GM19239 (cell line): ENCODE results near the gene CELF4.

Source experiments
- DNase-seq: peaks from one replicate; pipeline ENCODE4 v3.0.0; 2011; ENCODE audit warnings: low spot score; ENCODE audit not compliant: insufficient read length
- FAIRE-seq: peaks from 2 replicates; lab custom pipeline; 2011; peaks lifted over from hg19 to GRCh38; lab: Jason Lieb, UNC

CELF4 gene

DNA sequence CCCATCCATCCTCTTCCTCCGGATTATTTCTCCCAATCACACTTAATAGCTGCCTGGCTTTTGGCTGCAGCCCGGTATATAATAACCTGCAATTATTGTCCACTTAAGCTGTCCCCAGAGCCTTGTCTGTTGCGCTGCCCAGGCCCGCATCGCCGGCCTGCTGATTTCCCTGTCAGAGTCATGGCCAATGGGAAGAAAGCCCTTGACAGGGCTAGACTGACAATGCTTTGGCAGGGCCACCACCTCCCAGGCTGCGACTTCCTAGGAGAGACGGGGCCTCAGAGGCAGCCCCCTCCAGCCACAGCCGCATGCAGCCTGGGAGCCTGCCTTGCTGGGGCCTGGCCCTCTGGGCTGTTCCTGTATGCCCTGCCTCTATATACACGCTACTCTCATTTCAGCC is 10.0 kb upstream of the CELF4 start:
- FAIRE-seq (no peak), DNase-seq (no peak)

DNA sequence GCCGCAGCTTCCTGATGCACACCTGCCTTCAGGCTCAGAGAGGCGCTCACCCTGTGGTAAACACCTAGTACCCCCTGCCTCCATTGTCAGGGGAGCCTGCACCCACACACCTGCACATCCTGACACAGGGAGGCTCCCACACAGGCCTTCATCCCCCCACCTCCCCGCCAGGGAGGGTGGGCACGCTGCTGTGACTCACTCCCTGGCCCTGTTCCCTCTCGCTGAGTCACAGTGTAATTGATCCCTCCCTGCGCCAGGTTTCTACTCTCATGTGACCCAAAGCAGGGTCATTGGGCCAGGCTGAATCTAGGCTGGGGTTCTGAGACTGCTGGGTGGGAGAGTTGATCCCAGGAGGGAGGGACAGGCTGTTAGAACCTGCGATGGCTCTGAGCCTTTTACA is 8.5 kb upstream of the CELF4 start:
- no peak for DNase-seq
- FAIRE-seq = no peak

DNA sequence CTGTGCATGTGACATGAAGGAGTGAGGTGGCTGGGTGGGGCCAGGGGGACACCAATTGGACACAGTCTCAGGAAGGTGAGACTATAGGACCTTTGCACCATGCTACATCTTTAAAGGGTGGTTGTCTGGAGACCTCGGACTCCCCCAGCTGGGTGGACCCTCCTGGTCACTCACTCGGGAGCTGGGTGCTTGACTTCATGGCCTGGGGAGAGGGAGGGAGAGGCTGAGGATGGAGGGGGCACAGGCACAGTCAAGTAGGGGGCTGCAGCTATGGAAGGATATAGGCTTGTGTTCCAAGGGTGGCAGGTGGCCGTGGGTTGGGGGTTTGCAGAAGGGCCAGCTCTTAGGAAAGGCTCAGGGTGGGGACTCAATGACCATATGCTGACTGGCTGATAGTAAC is 7.1 kb upstream of the CELF4 start:
- no peak for DNase-seq
- FAIRE-seq = no peak

DNA sequence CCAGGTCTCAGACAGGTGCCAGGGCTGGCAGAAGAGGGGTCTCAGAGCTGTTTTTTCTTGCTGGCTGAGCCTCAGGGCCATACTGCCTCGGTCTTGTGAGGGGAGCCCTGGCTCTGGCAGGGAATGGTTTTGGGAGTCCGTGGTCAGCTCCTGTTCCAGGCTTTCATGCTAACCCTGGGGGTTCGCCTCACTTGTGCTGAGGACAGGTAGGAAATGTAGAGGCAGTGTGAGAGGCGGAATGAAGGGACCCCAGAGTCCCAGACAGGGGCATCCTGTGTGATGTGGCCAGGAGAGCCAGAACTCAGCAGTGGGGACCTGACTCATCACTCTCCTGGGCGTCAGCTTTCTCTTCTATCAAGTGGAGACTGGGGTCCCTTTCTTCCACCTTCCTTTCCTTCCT is 5.7 kb upstream of the CELF4 start:
- DNase-seq = no peak
- FAIRE-seq = no peak

DNA sequence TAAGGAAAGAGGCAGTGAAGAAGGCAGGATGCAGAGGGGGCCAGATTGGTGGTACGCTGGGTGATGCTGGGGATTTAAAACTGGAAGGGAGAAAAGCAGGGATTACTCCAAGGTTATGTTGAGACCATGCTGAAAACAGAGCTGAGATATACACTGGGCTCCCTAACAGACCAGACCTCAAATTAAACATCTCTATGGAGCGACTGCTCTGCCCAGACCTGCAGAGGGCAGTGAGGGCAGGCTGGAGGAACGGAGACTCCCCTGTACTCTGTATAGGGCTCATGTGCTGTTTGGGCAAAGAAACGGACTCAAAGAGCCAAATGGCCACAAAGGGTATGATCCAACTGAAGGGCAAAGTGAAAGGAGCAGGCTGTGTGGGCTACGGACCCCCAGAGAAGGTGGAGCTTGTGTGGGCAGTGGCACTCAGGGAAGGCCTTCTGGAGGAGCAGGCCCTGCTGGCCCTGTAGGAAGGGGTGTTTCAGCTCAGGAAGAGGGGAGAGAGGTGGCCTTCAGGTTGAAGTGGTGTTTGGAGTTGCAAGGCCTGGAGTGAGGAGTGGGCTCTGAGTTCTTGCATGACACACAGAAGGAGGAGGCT is 4.8 kb upstream of the CELF4 start:
- no peak for DNase-seq
- FAIRE-seq = no peak

DNA sequence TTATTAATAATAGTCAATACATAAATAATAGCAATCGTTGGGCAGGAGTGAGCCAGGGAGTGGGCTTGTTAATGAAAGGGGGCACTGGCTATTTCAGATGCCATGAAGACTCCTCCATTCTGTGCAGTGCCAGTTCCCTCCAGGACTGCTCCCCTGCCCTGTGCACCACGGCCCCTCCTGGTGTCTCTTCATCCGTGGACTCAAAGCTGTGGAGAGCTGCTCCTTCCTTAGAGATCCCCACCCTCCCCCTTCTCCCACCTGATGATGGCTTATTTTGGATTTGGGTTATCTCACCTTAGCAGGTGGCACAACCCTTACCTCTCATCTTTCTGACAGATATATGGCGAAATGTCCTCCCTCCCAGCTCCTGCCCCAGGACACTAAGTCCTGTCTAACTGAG is 3.1 kb upstream of the CELF4 start:
- no peak for DNase-seq
- FAIRE-seq = no peak

DNA sequence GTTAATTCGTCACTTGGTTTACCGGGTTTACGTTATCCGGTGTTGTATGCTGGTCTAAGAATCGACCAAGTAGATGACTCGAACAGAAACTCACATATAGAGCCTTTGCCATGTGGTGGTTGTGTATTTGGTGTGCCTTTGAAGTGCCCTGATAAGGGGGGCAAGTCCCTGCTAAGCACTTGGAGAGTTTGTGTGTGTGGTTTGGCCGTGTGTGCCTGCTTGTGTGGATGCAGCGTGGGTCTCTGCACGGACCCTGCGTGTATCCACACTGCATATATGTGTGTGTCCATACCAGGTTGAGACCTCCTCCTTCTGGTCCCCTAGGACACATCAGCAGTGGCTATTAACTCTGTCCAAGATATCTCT is 2.4 kb upstream of the CELF4 start:
- DNase-seq (no peak), FAIRE-seq (no peak)

DNA sequence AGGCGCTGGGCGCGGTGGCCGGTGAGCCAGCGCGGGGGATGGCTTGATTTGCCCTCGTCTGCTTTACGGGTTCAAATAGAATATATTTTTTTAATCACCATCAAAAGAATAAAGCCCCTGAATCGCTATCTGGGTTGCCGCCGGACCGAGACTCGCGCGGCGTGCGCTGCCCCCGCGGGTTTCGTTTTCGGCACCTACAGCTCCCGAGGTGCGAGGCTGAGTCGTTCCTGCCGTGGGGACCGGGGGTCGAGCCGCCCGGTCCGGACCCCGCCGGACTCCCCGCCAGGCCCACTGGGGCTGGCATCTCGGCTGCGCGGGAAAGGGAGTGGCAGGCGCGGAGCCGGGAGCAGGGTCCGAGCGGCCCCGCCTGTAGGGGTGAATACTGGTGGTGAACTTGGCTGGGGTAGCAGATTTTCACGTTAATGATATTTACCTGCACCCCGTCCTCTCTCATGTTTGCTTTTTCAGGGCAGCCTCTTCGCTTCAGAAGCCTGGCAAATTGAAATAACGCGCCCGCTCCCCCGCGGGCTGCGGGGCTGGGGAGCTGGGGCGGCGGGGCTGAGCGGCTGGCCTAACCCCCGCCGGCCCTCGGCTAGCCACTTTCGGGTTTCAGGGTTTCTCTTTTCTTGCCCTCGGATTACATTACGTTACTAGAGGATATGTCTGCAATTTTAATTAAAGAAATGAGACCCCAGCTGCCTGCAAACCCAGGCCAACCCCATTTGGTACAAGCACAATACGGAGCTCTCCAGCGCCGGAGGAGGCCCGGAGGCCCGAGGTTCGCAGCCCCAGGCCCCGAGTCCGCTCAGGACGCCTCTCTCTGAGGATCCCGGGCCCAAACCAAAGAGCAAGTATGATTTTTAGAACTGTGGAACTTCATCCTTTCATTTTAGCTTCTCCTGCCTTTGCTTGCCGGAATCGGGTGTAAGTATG is 1.7 kb upstream of the CELF4 start:
- no peak for FAIRE-seq
- no peak for DNase-seq

DNA sequence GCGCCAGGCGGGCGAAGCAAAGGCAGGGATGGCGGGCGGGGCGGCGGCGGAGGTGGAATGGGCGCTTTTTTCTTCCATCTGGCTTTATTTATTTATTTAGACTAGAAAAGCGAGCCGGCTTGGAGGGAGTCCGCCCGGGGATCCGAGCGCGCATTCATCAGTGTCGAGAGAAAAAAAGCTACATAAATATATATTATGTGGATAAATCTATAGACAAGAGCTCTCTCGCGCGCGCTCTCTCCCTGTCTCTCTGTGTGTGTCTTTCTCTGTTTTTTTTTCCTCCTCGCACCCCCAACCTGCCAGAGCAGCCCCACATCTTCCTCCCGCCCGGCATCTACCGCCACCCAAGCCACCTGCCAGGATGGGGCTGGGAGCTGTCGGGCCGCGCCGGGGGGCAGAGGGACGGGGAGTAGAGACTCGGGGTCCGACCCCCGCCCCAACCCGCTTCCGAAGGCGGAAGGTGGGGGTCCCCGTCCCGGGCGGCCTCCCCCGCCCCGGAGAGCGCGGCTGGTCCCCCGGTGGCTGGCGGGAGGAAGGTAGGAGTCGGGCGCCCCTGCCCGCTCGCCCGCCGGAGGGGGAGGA is 972 bp upstream of the CELF4 start:
- DNase-seq (no peak), FAIRE-seq (no peak)

DNA sequence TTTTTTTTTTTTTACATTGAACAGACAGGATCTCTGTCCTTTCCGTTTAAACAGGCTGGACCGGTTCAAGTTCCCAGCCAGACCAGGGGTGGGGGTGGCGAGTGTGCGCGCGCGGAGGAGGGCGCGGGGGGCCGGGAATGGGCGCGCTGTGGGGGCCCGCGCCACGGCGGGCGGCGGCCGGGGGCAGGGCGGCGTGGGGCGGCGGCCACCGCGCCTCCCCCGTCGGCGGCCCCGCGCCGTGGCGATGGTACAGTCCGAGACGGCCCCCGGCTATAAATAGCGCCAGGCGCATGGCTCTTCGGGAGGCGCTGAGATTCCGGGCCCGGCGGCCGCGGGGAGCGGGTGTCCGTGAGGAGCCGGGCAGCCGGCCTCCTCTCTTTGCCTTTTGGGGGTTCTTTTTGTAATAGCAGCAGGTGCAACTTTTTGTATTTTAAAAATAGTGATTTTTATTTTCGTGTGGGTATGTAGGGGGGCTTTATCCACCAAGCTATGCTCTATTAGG is 430 bp upstream of the CELF4 start:
- DNase-seq (no peak), FAIRE-seq (no peak)

DNA sequence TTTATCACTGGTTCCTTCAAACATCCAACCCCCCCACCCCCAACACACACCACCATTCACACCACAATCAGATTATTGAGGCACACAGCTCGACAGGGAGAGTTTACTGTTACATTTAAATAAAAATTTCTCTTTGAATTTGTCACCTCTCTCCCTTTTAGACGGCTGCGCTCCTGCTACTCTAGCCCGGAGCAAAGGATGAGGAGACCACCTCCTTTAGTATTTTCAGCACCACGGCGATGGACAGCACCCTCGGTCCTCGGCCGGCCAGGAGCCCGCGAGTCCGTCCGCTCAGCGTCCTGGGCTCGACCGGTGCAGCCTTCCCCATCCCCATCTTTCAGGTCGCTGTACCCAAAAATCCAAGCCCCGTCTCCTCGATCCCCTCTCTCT is 892 bp downstream of the CELF4 start:
- DNase-seq (no peak), FAIRE-seq (no peak)

DNA sequence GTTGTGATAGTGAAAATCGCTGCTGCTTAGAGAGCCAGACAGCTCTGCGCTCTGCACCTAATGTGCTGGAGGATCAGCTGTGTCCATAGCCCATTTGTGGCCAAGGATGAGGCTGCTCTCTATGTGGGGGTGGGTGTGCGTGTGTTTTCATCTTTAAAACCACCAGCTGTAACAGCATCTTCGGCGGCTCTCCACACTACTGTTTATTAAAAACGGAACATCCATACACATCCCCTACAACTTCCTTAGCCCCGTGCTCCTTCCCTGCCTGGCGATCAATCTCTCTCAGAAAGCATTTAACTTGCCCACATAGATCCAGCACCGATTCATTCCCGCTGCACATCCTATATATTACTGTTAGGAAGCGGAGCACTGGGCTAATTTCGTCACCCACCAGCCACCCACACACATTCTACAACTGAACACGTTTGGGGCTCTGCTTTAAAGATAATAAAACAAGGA is 1.6 kb downstream of the CELF4 start:
- no peak for FAIRE-seq
- no peak for DNase-seq

DNA sequence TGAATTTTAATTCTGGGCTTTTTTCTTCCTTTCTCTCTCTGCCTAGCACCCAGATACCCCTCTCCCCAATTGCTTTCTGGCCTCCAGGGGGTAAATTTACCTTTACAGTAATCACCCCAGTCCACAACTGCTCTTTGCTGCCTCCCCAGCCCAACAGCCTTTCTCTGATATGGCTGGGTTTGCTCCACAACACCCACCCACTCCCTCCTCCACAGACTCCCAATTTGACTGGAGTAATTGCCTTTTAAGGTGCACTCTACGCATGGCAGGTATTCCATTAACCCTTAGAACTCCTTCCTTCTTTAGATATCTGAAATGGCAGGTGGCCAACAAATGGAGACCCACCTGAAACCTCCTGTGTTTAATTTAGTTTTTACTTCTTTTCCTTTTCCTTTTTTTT is 3.6 kb downstream of the CELF4 start:
- FAIRE-seq (no peak), DNase-seq (no peak)

DNA sequence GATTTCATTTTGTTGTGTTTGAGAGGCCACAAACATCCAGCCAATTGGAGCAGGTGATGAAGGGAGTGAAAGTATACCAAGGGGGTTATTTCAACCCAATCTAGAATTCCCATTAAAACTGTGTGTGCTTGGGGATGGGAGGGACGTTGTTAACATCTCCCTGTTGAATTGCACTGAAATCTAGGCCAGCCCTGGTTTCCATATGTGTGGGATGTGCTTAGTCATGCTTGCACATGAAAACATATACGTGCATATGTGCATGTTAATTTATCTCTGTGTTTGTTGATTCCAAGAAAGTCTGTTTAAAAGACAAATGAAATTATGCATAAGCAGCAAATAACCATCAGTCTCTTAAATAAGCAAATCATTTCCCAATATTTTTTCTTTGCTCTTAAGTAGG is 5.6 kb downstream of the CELF4 start:
- DNase-seq (no peak), FAIRE-seq (no peak)

DNA sequence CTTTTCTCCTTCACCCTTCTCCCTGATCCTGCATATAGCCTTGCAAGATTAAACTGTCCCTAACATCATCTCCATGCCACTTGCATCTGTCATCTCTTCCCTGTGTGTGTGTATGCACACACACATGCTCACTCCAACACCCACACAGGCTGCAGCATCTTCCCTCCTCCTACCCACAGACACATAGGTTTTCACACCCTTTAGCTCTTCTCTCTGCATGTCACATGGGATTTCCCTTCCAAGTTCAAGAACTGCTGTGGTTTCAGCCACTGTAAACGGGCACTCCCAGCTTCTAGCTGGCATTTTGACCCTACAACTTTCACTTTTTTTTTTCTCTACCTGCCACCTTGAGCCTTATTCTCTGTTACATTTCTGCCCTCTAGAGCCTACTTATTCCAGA is 6.4 kb downstream of the CELF4 start:
- FAIRE-seq = no peak
- no peak for DNase-seq

DNA sequence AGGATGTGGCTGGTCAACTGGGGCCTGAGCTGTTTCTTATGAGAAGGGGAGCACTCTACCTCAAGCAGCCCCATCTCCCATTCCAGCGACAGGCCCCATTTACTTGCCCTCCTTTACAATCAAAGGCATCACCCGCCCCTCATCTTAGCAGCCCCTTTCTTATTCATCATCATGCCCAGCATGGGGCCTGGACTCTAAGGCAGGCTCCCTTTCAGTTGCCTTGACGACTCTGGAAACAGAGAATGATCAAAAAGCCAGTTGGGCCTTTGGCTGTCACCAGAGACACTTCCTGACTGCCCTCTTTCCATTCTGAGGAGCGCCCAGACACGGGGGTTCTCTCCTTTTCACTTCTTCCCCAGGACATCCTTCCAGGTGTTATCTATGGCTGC is 11.2 kb downstream of the CELF4 start:
- no peak for FAIRE-seq
- DNase-seq = no peak

DNA sequence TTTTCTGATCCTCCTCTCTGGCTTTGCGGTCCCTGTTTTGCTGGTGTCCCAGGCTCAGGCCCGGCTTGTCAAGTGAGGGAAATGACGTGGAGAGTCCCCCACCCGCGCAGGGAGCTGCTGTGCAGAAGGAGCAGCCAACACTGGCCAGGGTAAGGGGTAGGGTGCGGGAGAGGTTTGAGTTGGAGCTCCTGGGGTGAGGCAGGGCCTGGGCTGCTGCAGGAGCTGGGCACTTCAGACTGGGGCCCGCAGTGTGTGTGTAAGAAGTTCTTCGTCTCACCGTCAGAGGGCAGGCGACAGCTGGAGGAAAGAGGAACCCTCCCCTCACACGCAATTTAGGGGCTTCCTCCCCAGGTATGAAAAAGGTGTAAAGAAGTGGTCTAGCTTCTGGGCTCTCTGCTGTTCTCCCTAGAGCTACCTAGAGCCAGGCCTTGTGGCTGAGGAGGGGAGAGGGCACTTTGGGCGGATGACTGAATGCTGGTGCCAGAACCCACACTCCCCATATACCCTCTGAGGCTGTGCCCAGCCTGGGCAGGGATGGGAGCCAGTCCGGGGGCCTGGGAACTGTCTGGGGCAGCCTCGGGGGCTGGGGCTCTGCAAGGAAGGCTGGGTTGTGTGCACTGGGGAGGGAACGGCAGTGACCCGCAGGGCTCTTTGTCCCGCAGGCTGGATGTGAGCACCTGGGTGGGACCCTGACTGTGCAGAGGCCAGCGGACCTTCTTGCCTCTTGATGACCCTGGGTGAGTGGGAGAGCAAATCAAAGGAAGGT is 11.8 kb downstream of the CELF4 start:
- DNase-seq = no peak
- no peak for FAIRE-seq

DNA sequence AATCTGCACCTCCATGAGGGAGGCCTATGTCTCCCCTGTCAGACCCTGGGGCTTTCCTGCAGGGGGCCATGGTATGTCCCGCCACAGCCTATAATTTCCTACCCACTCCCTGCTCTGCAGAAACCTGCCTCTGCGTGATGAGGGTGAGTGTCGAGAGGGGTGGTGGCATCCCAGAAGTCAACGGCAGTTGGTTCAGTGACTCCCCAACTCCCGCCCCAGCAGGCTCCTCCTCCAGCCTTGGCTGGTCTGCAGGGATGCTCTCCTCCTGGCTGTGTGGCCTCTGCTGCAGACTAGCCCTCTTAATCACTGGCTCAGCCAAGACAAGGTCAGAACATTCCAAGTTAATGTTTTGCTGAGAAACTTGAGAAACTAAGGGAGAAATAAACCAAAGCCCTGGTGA is 13.3 kb downstream of the CELF4 start:
- DNase-seq = no peak
- no peak for FAIRE-seq

DNA sequence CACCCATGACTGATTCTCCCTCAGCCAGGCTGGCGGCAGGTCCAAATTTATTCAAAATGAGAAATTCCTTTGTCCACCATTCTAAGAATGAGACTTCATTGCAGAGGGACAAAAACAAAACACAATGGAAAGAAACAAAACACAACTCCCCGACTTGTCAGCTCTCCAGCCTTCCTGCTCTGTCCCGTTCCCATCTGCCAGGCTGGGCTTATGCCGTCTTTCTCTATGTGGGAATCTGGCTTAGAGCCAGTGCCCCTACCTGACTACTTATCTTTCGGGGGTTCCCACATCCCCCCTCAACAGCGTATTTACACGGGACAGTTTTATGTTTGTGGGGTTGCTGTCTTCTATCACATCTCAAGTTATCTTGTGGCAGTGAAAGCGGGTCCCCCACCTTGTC is 13.8 kb downstream of the CELF4 start:
- no peak for FAIRE-seq
- no peak for DNase-seq

DNA sequence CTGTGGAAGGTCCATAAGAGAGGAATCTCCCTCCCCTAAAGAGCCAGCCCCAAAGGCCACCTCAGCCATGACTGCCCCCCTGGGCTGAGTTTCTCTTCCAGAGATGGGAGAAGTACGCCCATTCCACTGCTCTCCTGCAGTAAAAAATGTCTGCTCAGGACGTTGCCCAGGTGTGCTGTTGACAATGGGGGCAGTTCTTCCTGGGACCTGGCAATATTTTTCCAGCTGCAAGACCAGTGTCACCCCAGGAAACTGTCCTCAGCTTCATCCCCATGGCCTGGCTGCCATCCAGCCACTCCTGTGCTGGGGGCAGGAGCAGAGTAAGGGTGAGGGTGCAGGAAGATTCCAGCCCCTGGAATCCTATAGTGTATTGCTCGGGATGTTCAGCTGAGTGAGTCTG is 14.3 kb downstream of the CELF4 start:
- no peak for DNase-seq

More for the DNA sequence above, 14.3 kb downstream of the CELF4 start:
- no peak for FAIRE-seq
